Neural progenitor cell (in vitro differentiated cells): ENCODE results near the gene TEX2.

Experiments
- EZH2 ChIP-seq: fragments of 200-600 bp; sonication (generic); IDR thresholded peaks from 2 replicates; pipeline ENCODE4 v1.6.1; 2017; ENCODE audit warnings: antibody characterized with exemption, mild to moderate bottlenecking, moderate library complexity
- EZH2phosphoT487 ChIP-seq: fragments of 200-600 bp; sonication (generic); IDR thresholded peaks from 2 replicates; pipeline ENCODE4 v1.6.1; 2017; ENCODE audit warnings: antibody characterized with exemption
- TF ChIP-seq, protein P1 (sequence below): fragments of 200-600 bp; sonication (generic); IDR thresholded peaks from 2 replicates; pipeline ENCODE4 v1.5.1; 2017; ENCODE audit warnings: antibody characterized with exemption, mild to moderate bottlenecking

DNA sequence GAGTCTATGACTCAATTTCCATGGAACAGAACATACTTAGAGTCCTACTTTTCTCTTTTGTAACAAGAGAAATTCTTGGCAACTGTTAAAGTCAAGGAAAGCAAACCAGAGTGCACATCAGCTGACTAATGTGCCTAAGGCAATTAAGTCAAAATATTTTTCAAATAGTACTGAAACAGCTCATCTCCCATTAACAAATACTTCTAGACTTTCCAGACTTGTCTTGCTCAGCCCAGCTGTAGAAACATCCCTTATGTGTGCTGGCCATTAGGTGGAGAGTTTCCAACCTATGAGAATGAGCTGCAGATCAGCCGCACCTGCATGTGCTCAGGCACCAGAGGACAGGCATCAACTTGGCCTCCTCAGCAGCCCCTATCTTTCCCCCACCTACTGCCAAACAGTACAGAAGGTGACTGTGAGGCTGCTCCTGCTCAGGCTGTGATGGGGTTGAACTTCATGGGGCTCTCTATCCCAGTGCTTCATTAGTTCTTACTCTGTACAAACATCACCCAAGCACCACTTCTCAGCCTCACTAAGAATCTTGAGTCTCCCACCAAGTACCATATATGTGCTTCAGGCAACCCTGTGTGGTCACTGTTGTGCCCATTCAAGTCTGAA is 32.2 kb downstream of the TEX2 start:
- TF ChIP-seq, protein P1, sequence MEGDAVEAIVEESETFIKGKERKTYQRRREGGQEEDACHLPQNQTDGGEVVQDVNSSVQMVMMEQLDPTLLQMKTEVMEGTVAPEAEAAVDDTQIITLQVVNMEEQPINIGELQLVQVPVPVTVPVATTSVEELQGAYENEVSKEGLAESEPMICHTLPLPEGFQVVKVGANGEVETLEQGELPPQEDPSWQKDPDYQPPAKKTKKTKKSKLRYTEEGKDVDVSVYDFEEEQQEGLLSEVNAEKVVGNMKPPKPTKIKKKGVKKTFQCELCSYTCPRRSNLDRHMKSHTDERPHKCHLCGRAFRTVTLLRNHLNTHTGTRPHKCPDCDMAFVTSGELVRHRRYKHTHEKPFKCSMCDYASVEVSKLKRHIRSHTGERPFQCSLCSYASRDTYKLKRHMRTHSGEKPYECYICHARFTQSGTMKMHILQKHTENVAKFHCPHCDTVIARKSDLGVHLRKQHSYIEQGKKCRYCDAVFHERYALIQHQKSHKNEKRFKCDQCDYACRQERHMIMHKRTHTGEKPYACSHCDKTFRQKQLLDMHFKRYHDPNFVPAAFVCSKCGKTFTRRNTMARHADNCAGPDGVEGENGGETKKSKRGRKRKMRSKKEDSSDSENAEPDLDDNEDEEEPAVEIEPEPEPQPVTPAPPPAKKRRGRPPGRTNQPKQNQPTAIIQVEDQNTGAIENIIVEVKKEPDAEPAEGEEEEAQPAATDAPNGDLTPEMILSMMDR: no peak
- TF ChIP-seq EZH2phosphoT487: no peak
- TF ChIP-seq EZH2: no peak
